NT2/D1 (cell line): ENCODE results near the gene NPL.

Experiments used
- SUZ12 ChIP-seq: IDR thresholded peaks from 2 replicates; pipeline ENCODE4 v1.6.1; 2011; ENCODE audit not compliant: insufficient read length, insufficient read depth; ENCODE audit errors: extremely low read depth
- YY1 ChIP-seq: IDR thresholded peaks from 2 replicates; pipeline ENCODE4 v1.6.1; 2011; ENCODE audit not compliant: insufficient read length, insufficient read depth
- ZNF274 ChIP-seq: IDR thresholded peaks from 2 replicates; pipeline ENCODE4 v1.6.1; 2011; ENCODE audit warnings: mild to moderate bottlenecking, low read depth, low read length

- TF ChIP-seq YY1 (no peak), ZNF274 (no peak), SUZ12 (no peak)
Measured at GRCh38 chr1:182811975-182812722, 22.6 kb downstream of the NPL start.
